HepG2 (cell line): ENCODE results near the gene ABCC3. TPM values are rescaled to one million over a fixed set of nuclear protein-coding genes. Genes with fewer than 3 reads are reported as not detected.

Experiments used
- ATAC-seq: fragments of 200-7000 bp; cut with Tn5 transposase; 3 replicates; pipeline ENCODE4 v1.9.1; 2020; ENCODE audit warnings: mild to moderate bottlenecking, moderate library complexity
- BruUV-seq: library from RNA; stranded (reverse); fragments of 400-500 nt; replicated peaks from 2 replicates; lab custom pipeline; 2021; lab: Mats Ljungman, UMichigan
- CTCF ChIA-PET: fragments of 300-600 bp; formaldehyde crosslinking; extraction: SDS; loops from one replicate; lab custom pipeline; 2021; ENCODE audit warnings: low total read pairs, inconsistent platforms, low intra/inter-chr PET ratio; lab: Yijun Ruan, JAX
- POLR2A ChIA-PET: fragments of 350-600 bp; sonication (Branson Sonifier 250); formaldehyde crosslinking; loops from one replicate; lab custom pipeline; 2020; ENCODE audit warnings: antibody characterized with exemption, inconsistent platforms; lab: Yijun Ruan, JAX
- DNase-seq: peaks from one replicate; pipeline ENCODE4 v3.0.0-alpha.2; 2015; ENCODE audit warnings: low spot score
- FAIRE-seq: peaks from 3 replicates; lab custom pipeline; 2011; peaks lifted over from hg19 to GRCh38; lab: Jason Lieb, UNC
- H2AFZ ChIP-seq: one replicate; pipeline ENCODE4 v1.6.1; 2011; ENCODE audit warnings: low read length, inconsistent platforms
- H3K27ac ChIP-seq: fragments of 300-600 bp; 3 replicates; pipeline ENCODE4 v1.8.0; 2011; ENCODE audit warnings: mixed run types, mild to moderate bottlenecking, mixed read lengths, low read length, inconsistent platforms; ENCODE audit not compliant: insufficient read depth; ENCODE audit errors: extremely low read length
- H3K27me3 ChIP-seq, 2 experiments: fragments of 200-600 bp in 1 of 2; 2 replicates in 1 of 2; 3 replicates in 1 of 2; pipeline versions ENCODE4 v1.6.0 to v1.8.0; 2011; ENCODE audit warnings: low read length in 2 of 2, mild to moderate bottlenecking in 2 of 2, moderate library complexity in 2 of 2, inconsistent platforms in 1 of 2; ENCODE audit not compliant: insufficient read depth in 2 of 2, control insufficient read depth in 1 of 2
- H3K36me3 ChIP-seq, 2 experiments: fragments of 200-600 bp in 1 of 2; replicated peaks in 1 of 2; 2 replicates in 1 of 2; 3 replicates in 1 of 2; pipeline versions ENCODE4 v1.5.1 to v1.8.0; 2011; ENCODE audit warnings: low read length in 2 of 2, inconsistent platforms in 1 of 2; ENCODE audit not compliant: insufficient read depth in 2 of 2, control insufficient read depth in 1 of 2
- H3K4me1 ChIP-seq: 2 replicates; pipeline ENCODE4 v1.5.1; 2012; ENCODE audit warnings: low read length, inconsistent platforms; ENCODE audit not compliant: insufficient read depth
- H3K4me2 ChIP-seq: 2 replicates; pipeline ENCODE4 v1.6.0; 2011; ENCODE audit warnings: low read depth, low read length, inconsistent platforms
- H3K4me3 ChIP-seq, 3 experiments: fragments of 200-600 bp in 1 of 3; sonication (generic), shearing (Covaris generic) in 1 of 3; replicated peaks in 1 of 3; 2 replicates each; pipeline ENCODE4 v1.5.1; 2011 to 2016; ENCODE audit warnings: low read length in 3 of 3, inconsistent platforms in 2 of 3, low read depth in 2 of 3, mild to moderate bottlenecking in 2 of 3, control low read depth in 1 of 3, mixed read lengths in 1 of 3; ENCODE audit not compliant: insufficient read depth in 1 of 3
- H3K79me2 ChIP-seq: one replicate; pipeline ENCODE4 v1.6.1; 2011; ENCODE audit warnings: low read length, inconsistent platforms; ENCODE audit not compliant: insufficient read depth
- H3K9ac ChIP-seq: 2 replicates; pipeline ENCODE4 v1.6.0; 2011; ENCODE audit warnings: mild to moderate bottlenecking, low read depth, low read length, inconsistent platforms; ENCODE audit not compliant: insufficient read depth
- H3K9me3 ChIP-seq: 2 replicates; pipeline ENCODE4 v1.5.1; 2012; ENCODE audit warnings: mild to moderate bottlenecking, low read length
- H4K20me1 ChIP-seq: 2 replicates; pipeline ENCODE4 v1.6.0; 2011; ENCODE audit warnings: inconsistent platforms, mild to moderate bottlenecking, low read length, moderate library complexity; ENCODE audit not compliant: insufficient read depth
- CHD4 ChIP-seq: fragments of 200-600 bp; sonication (generic); IDR thresholded peaks from 2 replicates; pipeline ENCODE4 v1.7.0; 2017; ENCODE audit warnings: mild to moderate bottlenecking, low read length, borderline replicate concordance
- DBP ChIP-seq: sonication (generic); formaldehyde crosslinking; IDR thresholded peaks from 2 replicates; pipeline ENCODE4 v1.4.0; 2020; ENCODE audit warnings: missing genetic modification reagents; ENCODE audit errors: not compliant biosample characterization
- FOXO4 ChIP-seq: sonication (generic); formaldehyde crosslinking; conservative IDR thresholded peaks from 2 replicates; pipeline ENCODE4 v1.8.1; 2023; ENCODE audit warnings: missing genetic modification reagents
- GABPA ChIP-seq, 2 experiments: IDR thresholded peaks; 2 replicates each; pipeline ENCODE4 v1.6.1; 2011 to 2016; ENCODE audit warnings: low read depth in 2 of 2, low read length in 1 of 2, missing biosample characterization in 1 of 2, missing genetic modification characterization in 1 of 2
- KLF6 ChIP-seq: IDR thresholded peaks from 2 replicates; pipeline ENCODE4 v1.8.0; 2016; ENCODE audit warnings: missing biosample characterization, missing genetic modification reagents
- MAFF ChIP-seq: IDR thresholded peaks from 2 replicates; pipeline ENCODE4 v1.6.1; 2011; ENCODE audit warnings: low read depth, low read length, improper control_type of control experiment
- MAFK ChIP-seq, 2 experiments: IDR thresholded peaks in 1 of 2; conservative IDR thresholded peaks in 1 of 2; 2 replicates each; pipeline ENCODE4 v1.6.1; 2011; ENCODE audit warnings: improper control_type of control experiment in 2 of 2, low read length in 2 of 2
- MAZ ChIP-seq, 2 experiments: sonication (generic) in 1 of 2; formaldehyde crosslinking in 1 of 2; IDR thresholded peaks; 2 replicates each; pipeline versions ENCODE4 v1.5.0 to v1.6.1; 2012 to 2020; ENCODE audit warnings: low read depth in 2 of 2, mild to moderate bottlenecking in 2 of 2, borderline replicate concordance in 1 of 2, improper control_type of control experiment in 1 of 2, low read length in 1 of 2, missing genetic modification reagents in 1 of 2, moderate library complexity in 1 of 2
- PAX8 ChIP-seq: sonication (generic); formaldehyde crosslinking; IDR thresholded peaks from 2 replicates; pipeline ENCODE4 v1.8.0; 2022; ENCODE audit warnings: mild to moderate bottlenecking, missing genetic modification reagents, borderline replicate concordance
- POLR2G ChIP-seq: fragments of 200-400 bp; formaldehyde crosslinking; IDR thresholded peaks from 2 replicates; pipeline ENCODE4 v1.6.1; 2018; ENCODE audit warnings: mild to moderate bottlenecking, low read depth, low read length, moderate library complexity
- SIN3A ChIP-seq: IDR thresholded peaks from 2 replicates; pipeline ENCODE4 v1.6.1; 2011; ENCODE audit warnings: low read depth, mild to moderate bottlenecking, control low read depth, low read length, borderline replicate concordance
- TCF7 ChIP-seq: sonication (generic); IDR thresholded peaks from 2 replicates; pipeline ENCODE4 v1.6.1; 2016; ENCODE audit warnings: antibody characterized with exemption, low read depth
- TSC22D2 ChIP-seq: sonication (generic); formaldehyde crosslinking; IDR thresholded peaks from 2 replicates; pipeline ENCODE4 v1.5.1; 2020; ENCODE audit warnings: missing genetic modification reagents, mild to moderate bottlenecking, borderline replicate concordance
- ZKSCAN1 ChIP-seq: fragments of 150-350 bp; IDR thresholded peaks from 2 replicates; pipeline ENCODE4 v1.6.1; 2014; ENCODE audit warnings: low read length
- ZNF224 ChIP-seq: sonication (generic); formaldehyde crosslinking; IDR thresholded peaks from 2 replicates; pipeline ENCODE4 v1.5.0; 2020; ENCODE audit warnings: mild to moderate bottlenecking, missing genetic modification reagents
- ZNF33B ChIP-seq: sonication (generic); formaldehyde crosslinking; IDR thresholded peaks from 2 replicates; pipeline ENCODE4 v1.5.1; 2020; ENCODE audit warnings: mild to moderate bottlenecking, missing genetic modification reagents
- ZNF570 ChIP-seq: sonication (generic); formaldehyde crosslinking; IDR thresholded peaks from 2 replicates; pipeline ENCODE4 v1.4.0; 2020; ENCODE audit warnings: mild to moderate bottlenecking, missing genetic modification reagents, borderline replicate concordance
- WGBS: methylation state at CpG from one replicate; pipeline ENCODE4 v1.1.6; 2017; ENCODE audit warnings: low lambda C conversion rate; 5-methylcytosine and 5-hydroxymethylcytosine counted together
- in situ Hi-C: cut with HindIII; loops from 2 replicates; pipeline ENCODE4 v1.10.0; 2017; ENCODE audit warnings: low pct_unique_long_range_greater_than_20kb; ENCODE audit not compliant: extremely low pct_ligation_motif_present
- intact Hi-C: fragments of 100-400 bp; cut with micrococcal nuclease; formaldehyde crosslinking; loops from one replicate; pipeline ENCODE4 v1.10.0; 2022; ENCODE audit not compliant: unreplicated experiment
- polyA plus RNA-seq, 8 experiments: library from polyadenylated mRNA; depleted of rRNA in 3 of 8; stranded (reverse) in 7 of 8; unstranded in 1 of 8; fragments of >200 nt; fragmentation: Illumina TruSeq in 4 of 8; extraction: Trizol in 4 of 8; gene quantifications; 2 replicates each; pipeline versions ENCODE4 v1.2.1 to v1.2.3, GENCODE V29; 2011 to 2016; ENCODE audit warnings: low read depth in 4 of 8, missing spikeins in 1 of 8, mixed read lengths in 1 of 8; ENCODE audit not compliant: insufficient read depth in 1 of 8
- total RNA-seq, 5 experiments: library from RNA; depleted of rRNA; stranded (reverse); fragments of >200 nt; fragmentation: Illumina TruSeq; extraction: Trizol; gene quantifications; 2 replicates each; pipeline ENCODE4 v1.2.3, GENCODE V29; 2016; ENCODE audit warnings: low read depth in 1 of 5

ABCC3 gene
- total and polyA plus RNA-seq, 2 of the 13 experiments (the other 11 are each of a cell fraction or from before 2014, with no cell fraction given), result 25.2 to 50.7 TPM

- FAIRE-seq (no peak), ATAC-seq (no peak), DNase-seq (no peak)
- in situ Hi-C loops (no loop called here), intact Hi-C loops (no loop called here)
- H3K27ac ChIP-seq, result no peak overlapping the region
- TF ChIP-seq MAZ (IDR thresholded peaks at IDR 0.05; ENCODE audit: borderline replicate concordance, low read depth, low read length) (no peak), MAZ (CRISPR knock-in tag; IDR thresholded peaks at IDR 0.05; ENCODE audit: low read depth) (no peak), DBP (CRISPR knock-in tag) (no peak), MAFF (peak; percentile 78), MAFK (conservative IDR thresholded peaks at IDR 0.05 in 1 of 2, IDR thresholded peaks at IDR 0.05 in 1 of 2; ENCODE audit: low read length in 2 of 2) (peak; percentile 87), ZKSCAN1 (peak; percentile 82), CHD4 (peak; percentile 86; the same call in 1 of the 2 replicates), ZNF33B (CRISPR knock-in tag) (no peak), PAX8 (CRISPR knock-in tag) (no peak), SIN3A (no peak), KLF6 (no peak), ZNF570 (CRISPR knock-in tag) (no peak), ZNF224 (CRISPR knock-in tag) (no peak), GABPA (IDR thresholded peaks at IDR 0.05; ENCODE audit: low read depth, low read length) (no peak), GABPA (CRISPR knock-in tag; IDR thresholded peaks at IDR 0.05; ENCODE audit: low read depth) (no peak), TSC22D2 (CRISPR knock-in tag) (no peak), TCF7 (0 out of 2 replicates have a peak, but pooled peaks have one; percentile 2), POLR2G (peak; percentile 30), FOXO4 (no peak)
- peaks cover 61% of the 10 kb centered on the region for H3K4me1 ChIP-seq
- 97% methylated on average over 3 of the region's 3 CpGs for WGBS
- 0 out of 2 replicates have a peak overlapping the region, but pooled peaks have one; percentile 29 for H3K4me2 ChIP-seq
- no peak overlapping the region for H3K4me3 ChIP-seq
- ChIA-PET CTCF (no interaction called here), POLR2A (interaction anchor here (1.0 to 5.3 kb wide), 11 partner anchors 10 to 47 kb away, joined by 3 to 39 read pairs (median 6); no protein-coding TSS in a partner anchor)
- no peak overlapping the region for H2AFZ ChIP-seq
- no peaks in the 10 kb centered on the region for H3K79me2 ChIP-seq
- H3K9ac ChIP-seq, result no peak overlapping the region
- H4K20me1 ChIP-seq, result no peaks in the 10 kb centered on the region
- no peaks in the 10 kb centered on the region for H3K27me3 ChIP-seq
- TSS peak; percentile 40 for BruUV-seq
- H3K36me3 ChIP-seq, result 0 out of 5 replicates have a peak, but pooled peaks cover 0 to 4% of the 10 kb centered on the region in 2 experiments
- H3K9me3 ChIP-seq, result no peaks in the 10 kb centered on the region
Measured at GRCh38 chr17:50645748-50646682, 11.3 kb downstream of the ABCC3 start.
